H1 (cell line): Measurements from ENCODE around the gene NEK4. TPM values are rescaled to one million over a fixed set of nuclear protein-coding genes. Genes with fewer than 3 reads are reported as not detected.

Source experiments
- CTCF ChIA-PET: fragments of 300-600 bp; sonication (Branson Sonifier 250); formaldehyde crosslinking; loops from one replicate; lab custom pipeline; 2021; ENCODE audit not compliant: partially characterized antibody; lab: Charles Lee
- POLR2A ChIA-PET: fragments of 300-600 bp; sonication (Branson Sonifier 250); formaldehyde crosslinking; loops from one replicate; lab custom pipeline; 2021; ENCODE audit warnings: inconsistent platforms; ENCODE audit not compliant: partially characterized antibody; lab: Charles Lee
- DNase-seq, 2 experiments: peaks; one replicate each; pipeline versions ENCODE4 v3.0.0 to v3.0.0-alpha.2; 2010 to 2022; ENCODE audit warnings: low spot score in 2 of 2, low read depth in 1 of 2, mixed read lengths in 1 of 2
- FAIRE-seq: peaks from 2 replicates; lab custom pipeline; 2011; peaks lifted over from hg19 to GRCh38; lab: Jason Lieb, UNC
- H2AFZ ChIP-seq: 2 replicates; pipeline ENCODE4 v1.8.1; 2012; ENCODE audit warnings: low read length, inconsistent platforms
- H2AK5ac ChIP-seq: 2 replicates; pipeline ENCODE4 v1.6.1; 2013; ENCODE audit warnings: low read depth, low read length
- H2BK120ac ChIP-seq: replicated peaks from 2 replicates; pipeline ENCODE3; 2013; ENCODE audit warnings: low read depth, low read length, inconsistent platforms
- H2BK12ac ChIP-seq: 2 replicates; pipeline ENCODE4 v1.6.1; 2013; ENCODE audit warnings: low read depth, low read length
- H2BK15ac ChIP-seq: 2 replicates; pipeline ENCODE4 v1.6.1; 2013; ENCODE audit warnings: low read length
- H2BK20ac ChIP-seq: 2 replicates; pipeline ENCODE4 v1.6.1; 2013; ENCODE audit warnings: low read length
- H2BK5ac ChIP-seq: 2 replicates; pipeline ENCODE4 v1.6.1; 2013; ENCODE audit warnings: low read depth, low read length
- H3K14ac ChIP-seq: 2 replicates; pipeline ENCODE4 v1.6.1; 2013; ENCODE audit warnings: inconsistent platforms; ENCODE audit not compliant: insufficient read length
- H3K18ac ChIP-seq: 2 replicates; pipeline ENCODE4 v1.6.1; 2013; ENCODE audit warnings: low read length; ENCODE audit errors: extremely low read depth
- H3K23ac ChIP-seq: 2 replicates; pipeline ENCODE4 v1.6.1; 2013; ENCODE audit warnings: inconsistent platforms; ENCODE audit not compliant: insufficient read length
- H3K23me2 ChIP-seq: 2 replicates; pipeline ENCODE4 v1.6.1; 2013; ENCODE audit warnings: low read depth, low read length
- H3K27ac ChIP-seq: 2 replicates; pipeline ENCODE4 v1.6.1; 2011; ENCODE audit warnings: low read depth, low read length, inconsistent platforms
- H3K27me3 ChIP-seq, 4 experiments: replicated peaks in 1 of 4; 1 replicate in 1 of 4; 2 replicates in 3 of 4; pipeline versions ENCODE4 v1.6.1 to v1.8.1; 2011 to 2013; ENCODE audit warnings: low read length in 3 of 4, mild to moderate bottlenecking in 3 of 4, inconsistent platforms in 2 of 4, mixed read lengths in 2 of 4, moderate library complexity in 1 of 4; ENCODE audit not compliant: control insufficient read depth in 3 of 4, insufficient read depth in 3 of 4; ENCODE audit errors: extremely low read depth in 1 of 4
- H3K36me3 ChIP-seq, 4 experiments: 2 replicates each; pipeline versions ENCODE4 v1.6.1 to v1.8.1; 2011 to 2013; ENCODE audit warnings: mild to moderate bottlenecking in 4 of 4, low read length in 3 of 4, moderate library complexity in 2 of 4, control low read depth in 1 of 4, inconsistent platforms in 1 of 4; ENCODE audit not compliant: insufficient read depth in 4 of 4, control insufficient read depth in 2 of 4
- H3K4ac ChIP-seq: replicated peaks from 2 replicates; pipeline ENCODE3; 2013; ENCODE audit warnings: low read length, low read depth, mixed read lengths, inconsistent platforms; ENCODE audit not compliant: insufficient read length
- H3K4me1 ChIP-seq, 4 experiments: replicated peaks in 1 of 4; 1 replicate in 1 of 4; 2 replicates in 3 of 4; pipeline versions ENCODE4 v1.6.1 to v1.8.1; 2011 to 2013; ENCODE audit warnings: low read length in 3 of 4, inconsistent platforms in 2 of 4, mixed read lengths in 1 of 4; ENCODE audit not compliant: insufficient read depth in 4 of 4, control insufficient read depth in 3 of 4
- H3K4me2 ChIP-seq, 2 experiments: 2 replicates each; pipeline versions ENCODE4 v1.6.1 to v1.8.1; 2011 to 2013; ENCODE audit warnings: low read depth in 2 of 2, low read length in 2 of 2, control low read depth in 1 of 2, inconsistent platforms in 1 of 2, mild to moderate bottlenecking in 1 of 2; ENCODE audit not compliant: insufficient read depth in 1 of 2
- H3K4me3 ChIP-seq, 4 experiments: fragments of 200-600, 300-600 bp in 1 of 4; sonication (generic), shearing (Covaris generic), sonication (Bioruptor Twin) in 1 of 4; 2 replicates each; pipeline versions ENCODE4 v1.5.1 to v1.8.1; 2011 to 2016; ENCODE audit warnings: low read length in 4 of 4, low read depth in 3 of 4, control low read depth in 2 of 4, inconsistent platforms in 2 of 4, mild to moderate bottlenecking in 2 of 4, mixed read lengths in 1 of 4, moderate library complexity in 1 of 4; ENCODE audit not compliant: insufficient read depth in 2 of 4; ENCODE audit errors: extremely low read depth in 1 of 4
- H3K56ac ChIP-seq: replicated peaks from 2 replicates; pipeline ENCODE3; 2013; ENCODE audit warnings: low read depth, mild to moderate bottlenecking, mixed read lengths, low read length, inconsistent platforms; ENCODE audit not compliant: insufficient read length
- H3K79me1 ChIP-seq: 2 replicates; pipeline ENCODE4 v1.6.1; 2013; ENCODE audit warnings: low read depth, low read length, control low read depth
- H3K79me2 ChIP-seq, 2 experiments: 2 replicates each; pipeline versions ENCODE4 v1.6.1 to v1.8.1; 2012 to 2013; ENCODE audit warnings: low read length in 2 of 2, mild to moderate bottlenecking in 2 of 2, inconsistent platforms in 1 of 2; ENCODE audit not compliant: insufficient read depth in 2 of 2, control insufficient read depth in 1 of 2
- H3K9ac ChIP-seq, 4 experiments: replicated peaks in 1 of 4; 1 replicate in 1 of 4; 2 replicates in 3 of 4; pipeline versions ENCODE4 v1.6.1 to v1.8.1; 2011 to 2013; ENCODE audit warnings: low read depth in 3 of 4, low read length in 3 of 4, control low read depth in 2 of 4, mild to moderate bottlenecking in 2 of 4, moderate library complexity in 2 of 4, inconsistent platforms in 1 of 4; ENCODE audit errors: extremely low read depth in 1 of 4
- H3K9me3 ChIP-seq, 2 experiments: 2 replicates each; pipeline versions ENCODE4 v1.6.1 to v1.8.1; 2012 to 2013; ENCODE audit warnings: mild to moderate bottlenecking in 2 of 2, moderate library complexity in 2 of 2, control low read depth in 1 of 2, inconsistent platforms in 1 of 2, low read depth in 1 of 2, low read length in 1 of 2, mixed read lengths in 1 of 2; ENCODE audit not compliant: insufficient read depth in 2 of 2
- H4K20me1 ChIP-seq, 2 experiments: replicated peaks in 1 of 2; 2 replicates each; pipeline versions ENCODE3 to v1.8.1; 2011 to 2013; ENCODE audit warnings: inconsistent platforms in 2 of 2, low read length in 2 of 2, mild to moderate bottlenecking in 1 of 2; ENCODE audit not compliant: insufficient read depth in 2 of 2, control insufficient read depth in 1 of 2
- H4K5ac ChIP-seq: 2 replicates; pipeline ENCODE4 v1.6.1; 2013; ENCODE audit warnings: low read length, low read depth, mixed read lengths, inconsistent platforms; ENCODE audit not compliant: insufficient read length
- H4K8ac ChIP-seq: 2 replicates; pipeline ENCODE4 v1.8.0; 2013; ENCODE audit warnings: mild to moderate bottlenecking, moderate library complexity, low read length, inconsistent platforms; ENCODE audit not compliant: insufficient read depth; ENCODE audit errors: extremely low read depth
- H4K91ac ChIP-seq: replicated peaks from 2 replicates; pipeline ENCODE3; 2013; ENCODE audit warnings: low read length, mixed read lengths, inconsistent platforms; ENCODE audit not compliant: insufficient read length
- ASH2L ChIP-seq: fragments of 200-600, 300-600 bp; sonication (generic); IDR thresholded peaks from one replicate; pipeline ENCODE4 v1.7.1; 2017; ENCODE audit warnings: low read length
- BACH1 ChIP-seq: IDR thresholded peaks from 2 replicates; pipeline ENCODE4 v1.6.1; 2012; ENCODE audit warnings: low read length, improper control_type of control experiment
- BCL11A ChIP-seq, 2 experiments: IDR thresholded peaks; one replicate each; pipeline ENCODE4 v1.6.1; 2011; ENCODE audit warnings: low read depth in 2 of 2, low read length in 2 of 2, mild to moderate bottlenecking in 2 of 2
- CREB1 ChIP-seq: IDR thresholded peaks from 2 replicates; pipeline ENCODE4 v1.6.1; 2012; ENCODE audit warnings: inconsistent platforms
- FOSL1 ChIP-seq: IDR thresholded peaks from 2 replicates; pipeline ENCODE4 v1.6.1; 2011; ENCODE audit warnings: mild to moderate bottlenecking, low read depth, low read length, moderate library complexity; ENCODE audit not compliant: insufficient read depth
- GABPA ChIP-seq: IDR thresholded peaks from 2 replicates; pipeline ENCODE4 v1.6.1; 2011; ENCODE audit warnings: mild to moderate bottlenecking, low read length, moderate library complexity, borderline replicate concordance; ENCODE audit not compliant: insufficient read depth
- SRF ChIP-seq: IDR thresholded peaks from 2 replicates; pipeline ENCODE4 v1.6.1; 2011; ENCODE audit warnings: mild to moderate bottlenecking, low read depth, low read length, moderate library complexity
- WGBS, 2 experiments: shearing (Covaris generic) in 1 of 2; methylation state at CpG; one replicate each; pipeline versions ENCODE4 v1.1.6 to v1.1.7; 2013 to 2015; ENCODE audit warnings: low lambda C conversion rate in 2 of 2, mixed read lengths in 2 of 2, inconsistent platforms in 1 of 2, low coverage in 1 of 2, missing lambda C conversion rate in 1 of 2; ENCODE audit not compliant: insufficient replicate concordance in 2 of 2, insufficient coverage in 1 of 2, insufficient read length in 1 of 2; ENCODE audit errors: extremely low coverage in 1 of 2, missing lambda C conversion rate in 1 of 2; 5-methylcytosine and 5-hydroxymethylcytosine counted together
- polyA plus RNA-seq, 7 experiments: library from polyadenylated mRNA; depleted of rRNA in 3 of 7; stranded (reverse) in 5 of 7; unstranded in 2 of 7; fragments of >200 nt in 5 of 7; fragments of 200-250 nt in 2 of 7; gene quantifications; 1 replicate in 5 of 7; 2 replicates in 1 of 7; 4 replicates in 1 of 7; pipeline versions ENCODE4 v1.2.1 to v1.2.3, GENCODE V29; 2011 to 2013; ENCODE audit warnings: missing spikeins in 2 of 7, mixed read lengths in 2 of 7
- total RNA-seq: library from RNA; stranded (reverse); fragmentation: NEBNext Ultra II Directional; extraction: Animal tissue kit (Norgen Biotek cat#: 25700); gene quantifications from 2 replicates; pipeline ENCODE4 v1.2.1, GENCODE V29; 2021
- TF ChIP-seq, protein P1 (sequence below): IDR thresholded peaks from 2 replicates; pipeline ENCODE4 v1.6.1; 2011; ENCODE audit warnings: low read length, improper control_type of control experiment
- TF ChIP-seq, protein P2 (sequence below), 3 experiments: IDR thresholded peaks; 1 replicate in 2 of 3; 2 replicates in 1 of 3; pipeline versions ENCODE4 v1.5.1 to v1.6.1; 2011; ENCODE audit warnings: low read length in 3 of 3, mild to moderate bottlenecking in 3 of 3, inconsistent platforms in 2 of 3, low read depth in 1 of 3, moderate library complexity in 1 of 3; ENCODE audit not compliant: insufficient read depth in 1 of 3; ENCODE audit errors: control extremely low read depth in 1 of 3

Gene NEK4
- total and polyA plus RNA-seq, 2 of the 8 experiments (the other 6 are each of a cell fraction or from before 2014, with no cell fraction given): 7.5 to 40.0 TPM

DNA sequence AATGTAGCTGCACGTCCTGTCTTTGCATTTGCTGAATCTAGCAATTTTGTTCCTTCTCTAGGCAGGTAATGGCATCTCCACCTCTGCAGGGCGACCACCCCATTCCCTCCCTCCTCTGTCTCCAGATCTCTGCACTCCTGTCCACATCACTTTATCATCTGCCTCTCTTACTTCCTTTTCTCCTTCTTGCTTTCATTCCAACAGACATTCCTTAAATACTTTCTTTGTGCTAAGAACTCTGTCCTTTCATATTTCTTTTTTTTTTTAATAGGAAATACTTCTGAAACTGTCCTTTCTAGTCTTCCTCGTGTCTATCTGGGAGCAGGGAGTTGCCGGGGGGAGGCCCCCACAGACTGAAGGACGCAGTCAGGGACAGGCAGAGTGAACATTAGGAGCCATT lies 31.1 kb upstream of the NEK4 start:
- Histone ChIP-seq H3K56ac (no peak overlapping the region), H3K23ac (no peak overlapping the region), H3K4me3 (no peak overlapping the region), H3K4me2 (no peak overlapping the region), H3K27ac (no peak overlapping the region), H2BK20ac (no peak overlapping the region), H3K79me2 (no peaks in the 10 kb centered on the region), H2BK5ac (no peak overlapping the region), H3K18ac (no peak overlapping the region), H4K20me1 (peaks cover 0 to 2% of the 10 kb centered on the region in 2 experiments), H2AFZ (no peak overlapping the region), H3K4ac (no peak overlapping the region), H2BK120ac (no peak overlapping the region), H4K91ac (no peak overlapping the region), H2BK12ac (no peak overlapping the region), H3K79me1 (no peaks in the 10 kb centered on the region), H2AK5ac (no peak overlapping the region), H4K8ac (no peak overlapping the region), H3K4me1 (no peaks in the 10 kb centered on the region), H4K5ac (no peak overlapping the region), H2BK15ac (no peak overlapping the region), H3K9ac (no peak overlapping the region), H3K27me3 (no peaks in the 10 kb centered on the region), H3K9me3 (no peaks in the 10 kb centered on the region), H3K36me3 (no peaks in the 10 kb centered on the region), H3K14ac (no peak overlapping the region), H3K23me2 (no peaks in the 10 kb centered on the region)
- CTCF ChIA-PET: interaction anchor here (1.4 to 3.9 kb wide), 4 partner anchors 8 to 19 kb away, joined by 3 to 43 read pairs (median 7); partner anchors contain the start of gene ITIH3
- FAIRE-seq: no peak
- WGBS, 2 experiments: 87% methylated on average over 5 of the region's 5 CpGs; no CpG with 5 or more reads in 1 of the 2 experiments
- no peak for DNase-seq
- POLR2A ChIA-PET: interaction anchor here (1.8 kb wide), 1 partner anchor 19 kb away, joined by 5 read pairs; no protein-coding TSS in a partner anchor
- TF ChIP-seq FOSL1 (no peak), SRF (no peak), BACH1 (no peak), ASH2L (no peak), GABPA (no peak), BCL11A (IDR thresholded peaks at IDR 0.05; ENCODE audit: low read depth in 2 of 2, low read length in 2 of 2) (no peak), CREB1 (no peak)
- TF ChIP-seq, protein P1, sequence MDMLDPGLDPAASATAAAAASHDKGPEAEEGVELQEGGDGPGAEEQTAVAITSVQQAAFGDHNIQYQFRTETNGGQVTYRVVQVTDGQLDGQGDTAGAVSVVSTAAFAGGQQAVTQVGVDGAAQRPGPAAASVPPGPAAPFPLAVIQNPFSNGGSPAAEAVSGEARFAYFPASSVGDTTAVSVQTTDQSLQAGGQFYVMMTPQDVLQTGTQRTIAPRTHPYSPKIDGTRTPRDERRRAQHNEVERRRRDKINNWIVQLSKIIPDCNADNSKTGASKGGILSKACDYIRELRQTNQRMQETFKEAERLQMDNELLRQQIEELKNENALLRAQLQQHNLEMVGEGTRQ: no peak
- TF ChIP-seq, protein P2, sequence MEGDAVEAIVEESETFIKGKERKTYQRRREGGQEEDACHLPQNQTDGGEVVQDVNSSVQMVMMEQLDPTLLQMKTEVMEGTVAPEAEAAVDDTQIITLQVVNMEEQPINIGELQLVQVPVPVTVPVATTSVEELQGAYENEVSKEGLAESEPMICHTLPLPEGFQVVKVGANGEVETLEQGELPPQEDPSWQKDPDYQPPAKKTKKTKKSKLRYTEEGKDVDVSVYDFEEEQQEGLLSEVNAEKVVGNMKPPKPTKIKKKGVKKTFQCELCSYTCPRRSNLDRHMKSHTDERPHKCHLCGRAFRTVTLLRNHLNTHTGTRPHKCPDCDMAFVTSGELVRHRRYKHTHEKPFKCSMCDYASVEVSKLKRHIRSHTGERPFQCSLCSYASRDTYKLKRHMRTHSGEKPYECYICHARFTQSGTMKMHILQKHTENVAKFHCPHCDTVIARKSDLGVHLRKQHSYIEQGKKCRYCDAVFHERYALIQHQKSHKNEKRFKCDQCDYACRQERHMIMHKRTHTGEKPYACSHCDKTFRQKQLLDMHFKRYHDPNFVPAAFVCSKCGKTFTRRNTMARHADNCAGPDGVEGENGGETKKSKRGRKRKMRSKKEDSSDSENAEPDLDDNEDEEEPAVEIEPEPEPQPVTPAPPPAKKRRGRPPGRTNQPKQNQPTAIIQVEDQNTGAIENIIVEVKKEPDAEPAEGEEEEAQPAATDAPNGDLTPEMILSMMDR (IDR thresholded peaks at IDR 0.05; ENCODE audit: control extremely low read depth in 1 of 3, insufficient read depth in 1 of 3, low read depth in 1 of 3, low read length in 3 of 3): no peak
